ENCODE data around the gene KLHL3. TPM values are rescaled to one million over a fixed set of nuclear protein-coding genes. Genes with fewer than 3 reads are reported as not detected.
A peak's percentile ranks its signal among the peaks of the same experiment; 100 is the strongest.

The KLHL3 gene
- total RNA-seq, 3 donors from 2014 or later: 4.2 to 6.7 (median 5.4) TPM

GRCh38 chr5:137609127-137609526, 126.8 kb downstream of the KLHL3 start:
- no peak for TF ChIP-seq CTCF (IDR thresholded peaks at IDR 0.05)
- no peak overlapping the region for H3K4me3 ChIP-seq
- H3K9me3 ChIP-seq: no peaks in the 10 kb centered on the region
- DNase-seq (no peak), ATAC-seq (no peak)
- intact Hi-C loops (cut with DNase I, micrococcal nuclease): no loop called here
- H3K36me3 ChIP-seq (ENCODE audit: low read depth): no peaks in the 10 kb centered on the region
- no peaks in the 10 kb centered on the region for H3K4me1 ChIP-seq (ENCODE audit: low read depth)

GRCh38 chr5:137607771-137608170, 128.1 kb downstream of the KLHL3 start:
- DNase-seq (no peak), ATAC-seq (no peak)
- H3K4me1 ChIP-seq (ENCODE audit: low read depth): no peaks in the 10 kb centered on the region
- intact Hi-C loops (cut with DNase I, micrococcal nuclease): no loop called here
- H3K9me3 ChIP-seq: no peaks in the 10 kb centered on the region
- no peaks in the 10 kb centered on the region for H3K36me3 ChIP-seq (ENCODE audit: low read depth)
- H3K4me3 ChIP-seq: no peak overlapping the region
- TF ChIP-seq CTCF (IDR thresholded peaks at IDR 0.05): no peak

- Histone ChIP-seq H3K4me1 (ENCODE audit: low read depth) (no peaks in the 10 kb centered on the region), H3K4me3 (no peak overlapping the region), H3K36me3 (ENCODE audit: low read depth) (no peaks in the 10 kb centered on the region), H3K9me3 (no peaks in the 10 kb centered on the region)
- TF ChIP-seq CTCF (IDR thresholded peaks at IDR 0.05): no peak
- ATAC-seq (no peak), DNase-seq (no peak)
- intact Hi-C loops (cut with DNase I, micrococcal nuclease): no loop called here
Measured at GRCh38 chr5:137606401-137606800, 129.5 kb downstream of the KLHL3 start.

DNA sequence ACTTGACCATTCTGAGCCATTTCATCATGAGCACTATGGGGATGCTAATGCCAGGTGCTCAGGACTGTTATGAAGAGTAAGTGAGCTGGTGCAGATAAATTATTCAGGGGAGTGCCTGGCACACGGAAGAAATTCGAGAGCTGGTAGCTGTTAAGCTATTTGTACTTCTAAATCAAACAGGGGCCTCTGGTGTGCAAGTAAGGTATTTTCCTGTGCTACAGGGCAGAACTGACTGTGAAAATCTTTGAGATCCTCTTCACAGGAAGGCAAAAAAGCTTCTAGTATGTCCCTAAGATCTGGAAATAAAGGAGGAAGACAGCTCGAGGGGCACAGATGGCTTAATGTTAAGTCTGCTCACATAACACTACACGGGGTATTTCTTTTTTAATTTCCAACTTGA, 130.5 kb downstream of the KLHL3 start:
- Histone ChIP-seq H3K9me3 (no peaks in the 10 kb centered on the region), H3K4me3 (no peak overlapping the region), H3K4me1 (ENCODE audit: low read depth) (no peaks in the 10 kb centered on the region), H3K36me3 (ENCODE audit: low read depth) (no peaks in the 10 kb centered on the region)
- DNase-seq (no peak), ATAC-seq (no peak)
- TF ChIP-seq CTCF (IDR thresholded peaks at IDR 0.05): no peak
- intact Hi-C loops (cut with DNase I, micrococcal nuclease): no loop called here

DNA sequence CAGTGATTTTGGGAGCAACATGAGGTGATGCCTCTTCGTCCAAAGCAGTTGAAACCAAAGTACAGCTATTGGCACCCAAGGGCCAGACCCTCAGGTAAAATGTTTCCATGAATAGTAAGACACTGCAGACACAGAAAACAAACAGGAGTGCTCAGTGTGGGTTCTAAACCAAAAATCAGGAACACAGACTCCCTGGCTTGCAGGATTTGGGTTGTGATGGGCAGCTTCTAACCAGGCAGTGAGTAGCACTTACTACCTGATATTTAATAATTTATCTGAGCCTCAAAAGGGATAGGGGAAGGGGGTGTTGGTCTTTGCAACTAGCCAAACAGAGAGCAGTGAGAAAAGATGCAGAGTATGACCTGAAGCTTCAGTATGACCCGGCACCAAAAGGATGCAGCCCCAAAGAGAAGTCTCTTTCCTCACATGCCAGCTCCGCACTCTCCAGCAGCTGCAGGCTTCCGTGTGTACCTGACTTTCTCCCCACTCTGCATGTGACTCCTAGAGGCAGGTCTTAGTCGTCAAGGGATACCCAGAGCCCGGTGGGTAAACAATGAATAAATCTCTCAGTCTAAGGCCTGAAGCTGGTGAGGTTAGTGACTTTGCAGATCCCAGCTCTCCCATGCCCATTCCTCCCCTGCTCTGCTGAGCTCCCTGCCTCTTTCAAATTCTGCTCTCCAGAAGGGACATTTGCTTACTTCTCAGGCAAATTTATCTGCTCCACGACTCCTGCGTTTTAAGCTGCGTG, 131.4 kb downstream of the KLHL3 start:
- Histone ChIP-seq H3K4me1 (ENCODE audit: low read depth) (no peaks in the 10 kb centered on the region), H3K9me3 (no peaks in the 10 kb centered on the region), H3K36me3 (ENCODE audit: low read depth) (no peaks in the 10 kb centered on the region), H3K4me3 (no peak overlapping the region)
- ATAC-seq (peak; percentile 22), DNase-seq (no peak)
- intact Hi-C loops (cut with DNase I, micrococcal nuclease): no loop called here
- TF ChIP-seq CTCF (IDR thresholded peaks at IDR 0.05): no peak

All from mucosa of descending colon (tissue), 3 donors.